ENCODE data around the gene FBXW4.
A peak's percentile ranks its signal among the peaks of the same experiment; 100 is the strongest.

FBXW4 gene

GRCh38 chr10:101577121-101577871 is 117.7 kb downstream of the FBXW4 start:
- DNase-seq: no peak

- DNase-seq: no peak
Observed at GRCh38 chr10:101576211-101576863, 118.6 kb downstream of the FBXW4 start.

- DNase-seq: no peak
Observed at GRCh38 chr10:101575580-101576210, 119.3 kb downstream of the FBXW4 start.

- DNase-seq: no peak
Observed at GRCh38 chr10:101575091-101575490, 119.9 kb downstream of the FBXW4 start.

GRCh38 chr10:101573885-101574753 is 120.9 kb downstream of the FBXW4 start:
- no peak for DNase-seq

GRCh38 chr10:101572785-101573184 is 122.2 kb downstream of the FBXW4 start:
- DNase-seq: no peak

GRCh38 chr10:101572126-101572525 is 122.8 kb downstream of the FBXW4 start:
- DNase-seq: no peak

- no peak for DNase-seq
Observed at GRCh38 chr10:101571271-101571925, 123.6 kb downstream of the FBXW4 start.

GRCh38 chr10:101570428-101571270 is 124.3 kb downstream of the FBXW4 start:
- DNase-seq: no peak

GRCh38 chr10:101569622-101570427 is 125.1 kb downstream of the FBXW4 start:
- DNase-seq: peak; percentile 13

GRCh38 chr10:101569323-101569621 is 125.7 kb downstream of the FBXW4 start:
- no peak for DNase-seq

GRCh38 chr10:101568054-101568745 is 126.8 kb downstream of the FBXW4 start:
- no peak for DNase-seq

GRCh38 chr10:101567165-101568006 is 127.6 kb downstream of the FBXW4 start:
- DNase-seq: no peak

GRCh38 chr10:101566333-101567164 is 128.4 kb downstream of the FBXW4 start:
- no peak for DNase-seq

- DNase-seq: no peak
Observed at GRCh38 chr10:101565936-101566332, 129.0 kb downstream of the FBXW4 start.

GRCh38 chr10:101565370-101565900 is 129.5 kb downstream of the FBXW4 start:
- no peak for DNase-seq

- no peak for DNase-seq
Observed at GRCh38 chr10:101564490-101564991, 130.4 kb downstream of the FBXW4 start.

Data from DMS79 (cell line).